ENCODE measurements around the gene NTM.
A peak's percentile ranks its signal among the peaks of the same experiment; 100 is the strongest.
"Not testable (repeated sequence)": the region's sequence is repeated elsewhere in the genome, so short reads cannot be mapped to it uniquely, and the experiment has no call there.

The NTM gene

GRCh38 chr11:131909426-131910177 lies 539.2 kb downstream of the NTM start:
- no peak for TF ChIP-seq CTCF (IDR thresholded peaks at IDR 0.05; ENCODE audit: low read depth, low read length)
- peak overlapping the region in 1 of 2 donors; percentile 86 for H3K4me3 ChIP-seq (replicated peaks in 1 of 2; ENCODE audit: low read depth in 2 of 2, low read length in 2 of 2)
- peak in 1 of 2 donors; percentile 39 for DNase-seq (ENCODE audit: low read depth in 2 of 2)

- TF ChIP-seq CTCF (IDR thresholded peaks at IDR 0.05; ENCODE audit: low read depth, low read length), result no peak
- no peak for DNase-seq (ENCODE audit: low read depth in 2 of 2)
- H3K4me3 ChIP-seq (replicated peaks in 1 of 2; ENCODE audit: low read depth in 2 of 2, low read length in 2 of 2), result peak overlapping the region in 1 of 2 donors; percentile 86
Measured at GRCh38 chr11:131910178-131910522, 539.7 kb downstream of the NTM start.

DNA sequence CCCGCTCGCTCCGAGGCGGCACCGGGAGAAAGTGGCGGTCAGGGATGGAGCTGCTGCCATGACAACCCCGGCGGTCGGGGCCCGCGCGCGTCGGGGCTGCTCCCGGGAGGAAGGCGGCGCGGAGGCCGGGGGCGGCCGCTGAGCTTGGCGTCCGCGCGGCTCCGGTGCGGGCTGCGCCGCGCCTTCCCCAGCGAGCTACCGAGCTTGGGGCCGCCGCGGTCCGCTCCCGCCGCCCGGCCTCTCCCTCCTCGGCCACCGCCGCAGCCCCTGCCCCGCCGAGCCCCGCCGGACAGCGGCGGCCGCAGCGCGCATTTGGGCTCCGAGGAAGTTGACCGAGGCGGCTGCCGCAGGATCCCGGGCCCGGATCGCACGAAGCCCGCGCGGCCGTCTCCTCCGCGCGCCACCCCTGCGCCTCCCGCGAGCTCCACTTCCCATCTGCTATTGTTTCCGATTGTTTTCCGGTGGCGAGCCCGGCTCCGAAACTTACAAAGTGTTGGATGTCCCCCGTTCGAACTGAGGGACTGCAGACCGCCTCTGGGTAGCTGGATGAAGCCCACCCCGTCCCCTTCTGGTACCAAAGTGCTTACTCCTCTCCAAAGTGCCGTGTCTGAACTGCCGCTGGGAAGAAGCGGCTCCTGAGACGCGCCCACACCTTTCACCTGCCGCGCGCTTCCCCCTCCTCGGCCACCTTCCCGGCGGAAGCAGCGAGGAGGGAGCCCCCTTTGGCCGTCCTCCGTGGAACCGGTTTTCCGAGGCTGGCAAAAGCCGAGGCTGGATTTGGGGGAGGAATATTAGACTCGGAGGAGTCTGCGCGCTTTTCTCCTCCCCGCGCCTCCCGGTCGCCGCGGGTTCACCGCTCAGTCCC lies 540.3 kb downstream of the NTM start:
- TF ChIP-seq CTCF (IDR thresholded peaks at IDR 0.05; ENCODE audit: low read depth, low read length), result no peak
- peak; percentile 63 to 69 for DNase-seq (ENCODE audit: low read depth in 2 of 2)
- H3K4me3 ChIP-seq (replicated peaks in 1 of 2; ENCODE audit: low read depth in 2 of 2, low read length in 2 of 2), result peak overlapping the region; percentile 66 to 86

GRCh38 chr11:131911388-131912032 lies 541.1 kb downstream of the NTM start:
- DNase-seq (ENCODE audit: low read depth in 2 of 2), result not testable (repeated sequence)
- peak; percentile 38 for TF ChIP-seq CTCF (IDR thresholded peaks at IDR 0.05; ENCODE audit: low read depth, low read length)
- peak overlapping the region; percentile 66 to 86 for H3K4me3 ChIP-seq (replicated peaks in 1 of 2; ENCODE audit: low read depth in 2 of 2, low read length in 2 of 2)

DNA sequence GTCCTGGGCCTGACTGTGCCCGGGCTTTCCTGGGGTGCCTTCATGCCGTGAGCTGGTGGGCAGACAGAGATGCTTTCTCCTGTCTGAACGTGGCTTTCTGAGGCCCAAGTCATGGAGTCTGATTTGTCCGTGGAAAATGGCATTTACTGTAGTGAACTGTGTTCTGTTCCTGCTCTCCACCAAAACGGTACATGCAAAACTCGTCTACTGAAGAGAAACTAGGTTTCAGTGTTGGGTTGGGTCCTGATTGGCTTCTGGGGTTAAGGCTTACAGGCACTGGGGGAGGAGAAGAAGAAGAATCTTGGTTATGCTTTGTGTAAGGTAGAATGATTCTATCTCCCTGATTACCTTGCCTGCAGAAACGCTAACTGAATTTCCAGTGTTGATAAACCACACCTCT lies 541.7 kb downstream of the NTM start:
- no peak for TF ChIP-seq CTCF (IDR thresholded peaks at IDR 0.05; ENCODE audit: low read depth, low read length)
- DNase-seq (ENCODE audit: low read depth in 2 of 2), result no peak
- peak overlapping the region in 1 of 2 donors; percentile 86 for H3K4me3 ChIP-seq (replicated peaks in 1 of 2; ENCODE audit: low read depth in 2 of 2, low read length in 2 of 2)

DNA sequence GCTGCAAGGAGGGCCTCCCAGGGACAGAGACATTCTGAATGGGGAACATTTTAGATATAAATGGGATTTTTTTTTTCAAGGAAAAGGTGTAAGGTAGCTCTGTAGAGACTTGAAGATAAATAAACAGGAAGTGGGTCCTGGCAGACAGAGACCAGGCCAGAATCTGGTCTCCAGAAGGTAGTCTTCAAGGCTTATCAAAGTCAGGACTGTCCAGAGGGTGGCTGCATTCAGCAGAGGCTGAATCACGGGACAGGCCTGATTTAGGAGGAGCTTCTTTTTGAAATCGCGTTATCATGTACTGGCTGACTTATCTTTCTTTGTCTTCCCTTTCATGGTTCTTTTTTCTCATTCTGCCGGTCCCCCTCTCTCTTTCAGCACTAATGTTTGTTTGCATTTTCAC lies 542.9 kb downstream of the NTM start:
- peak in 1 of 2 donors; percentile 42 for DNase-seq (ENCODE audit: low read depth in 2 of 2)
- no peak for TF ChIP-seq CTCF (IDR thresholded peaks at IDR 0.05; ENCODE audit: low read depth, low read length)
- H3K4me3 ChIP-seq (replicated peaks in 1 of 2; ENCODE audit: low read depth in 2 of 2, low read length in 2 of 2), result no peak overlapping the region
